ENCODE measurements around the gene ZNF524. TPM values are rescaled to one million over a fixed set of nuclear protein-coding genes. Genes with fewer than 3 reads are reported as not detected.

Gene ZNF524
- polyA plus RNA-seq, 1 of the 3 experiments (the other 2 are of a cell fraction): 7.3 TPM

DNA sequence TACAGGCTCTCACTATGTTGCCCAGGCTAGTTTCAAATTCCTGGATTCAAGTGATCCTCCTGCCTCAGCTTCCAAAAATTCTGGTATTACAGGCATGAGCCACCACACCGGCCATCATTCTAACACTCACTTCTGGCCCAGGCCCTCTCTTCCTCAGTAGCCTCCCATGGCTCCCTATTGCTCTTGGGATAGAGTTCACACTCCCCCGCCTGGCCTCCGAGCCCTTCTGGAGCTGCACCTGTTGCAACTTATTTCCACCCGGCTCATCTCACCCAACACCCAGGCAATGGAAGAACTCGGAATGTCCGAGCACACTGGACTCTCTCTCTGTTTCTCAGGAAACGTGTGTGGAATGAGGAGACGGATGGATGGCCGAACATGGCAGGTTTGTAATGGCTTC, 45.8 kb upstream of the ZNF524 start:
- H3K79me2 ChIP-seq (ENCODE audit: insufficient read depth): no peaks in the 10 kb centered on the region
- 91% methylated on average over 9 of the region's 9 CpGs for WGBS (ENCODE audit: low lambda C conversion rate)
- H3K4me1 ChIP-seq (ENCODE audit: control insufficient read depth in 1 of 2, insufficient read depth in 2 of 2, low read depth in 1 of 2, low read length in 1 of 2): peaks cover 0 to 9% of the 10 kb centered on the region in 2 experiments; a peak in 3 of 4 replicates
- H3K9me2 ChIP-seq: no peaks in the 10 kb centered on the region
- TF ChIP-seq, protein P1, sequence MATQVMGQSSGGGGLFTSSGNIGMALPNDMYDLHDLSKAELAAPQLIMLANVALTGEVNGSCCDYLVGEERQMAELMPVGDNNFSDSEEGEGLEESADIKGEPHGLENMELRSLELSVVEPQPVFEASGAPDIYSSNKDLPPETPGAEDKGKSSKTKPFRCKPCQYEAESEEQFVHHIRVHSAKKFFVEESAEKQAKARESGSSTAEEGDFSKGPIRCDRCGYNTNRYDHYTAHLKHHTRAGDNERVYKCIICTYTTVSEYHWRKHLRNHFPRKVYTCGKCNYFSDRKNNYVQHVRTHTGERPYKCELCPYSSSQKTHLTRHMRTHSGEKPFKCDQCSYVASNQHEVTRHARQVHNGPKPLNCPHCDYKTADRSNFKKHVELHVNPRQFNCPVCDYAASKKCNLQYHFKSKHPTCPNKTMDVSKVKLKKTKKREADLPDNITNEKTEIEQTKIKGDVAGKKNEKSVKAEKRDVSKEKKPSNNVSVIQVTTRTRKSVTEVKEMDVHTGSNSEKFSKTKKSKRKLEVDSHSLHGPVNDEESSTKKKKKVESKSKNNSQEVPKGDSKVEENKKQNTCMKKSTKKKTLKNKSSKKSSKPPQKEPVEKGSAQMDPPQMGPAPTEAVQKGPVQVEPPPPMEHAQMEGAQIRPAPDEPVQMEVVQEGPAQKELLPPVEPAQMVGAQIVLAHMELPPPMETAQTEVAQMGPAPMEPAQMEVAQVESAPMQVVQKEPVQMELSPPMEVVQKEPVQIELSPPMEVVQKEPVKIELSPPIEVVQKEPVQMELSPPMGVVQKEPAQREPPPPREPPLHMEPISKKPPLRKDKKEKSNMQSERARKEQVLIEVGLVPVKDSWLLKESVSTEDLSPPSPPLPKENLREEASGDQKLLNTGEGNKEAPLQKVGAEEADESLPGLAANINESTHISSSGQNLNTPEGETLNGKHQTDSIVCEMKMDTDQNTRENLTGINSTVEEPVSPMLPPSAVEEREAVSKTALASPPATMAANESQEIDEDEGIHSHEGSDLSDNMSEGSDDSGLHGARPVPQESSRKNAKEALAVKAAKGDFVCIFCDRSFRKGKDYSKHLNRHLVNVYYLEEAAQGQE (IDR thresholded peaks at IDR 0.05; ENCODE audit: low read depth, low read length): no peak
- TF ChIP-seq RAD21 (IDR thresholded peaks at IDR 0.05; ENCODE audit: low read length): no peak
- no peak for TF ChIP-seq EP300 (IDR thresholded peaks at IDR 0.05; ENCODE audit: borderline replicate concordance in 1 of 2, low read depth in 1 of 2, low read length in 1 of 2)
- TF ChIP-seq RFX5 (IDR thresholded peaks at IDR 0.05; ENCODE audit: low read length): no peak
- no peak overlapping the region for H3K9ac ChIP-seq
- no peaks in the 10 kb centered on the region for H3K36me3 ChIP-seq (replicated peaks in 1 of 2; ENCODE audit: control insufficient read depth in 1 of 2, insufficient read depth in 2 of 2, low read length in 1 of 2)
- H3K9me3 ChIP-seq: no peaks in the 10 kb centered on the region
- ChIA-PET POLR2A (no interaction called here), CTCF (interaction anchor here (1.3 kb wide), 1 partner anchor 52 kb away, joined by 3 read pairs; no protein-coding TSS in a partner anchor)
- H3K4me2 ChIP-seq: no peak overlapping the region
- H3F3A ChIP-seq (replicated peaks; ENCODE audit: insufficient read depth): peaks cover 10% of the 10 kb centered on the region
- no peaks in the 10 kb centered on the region for H3K27me3 ChIP-seq (ENCODE audit: insufficient read depth)
- H4K20me1 ChIP-seq (ENCODE audit: insufficient read depth): no peaks in the 10 kb centered on the region
- H3K27ac ChIP-seq (ENCODE audit: low read depth in 2 of 2, low read length in 1 of 2): no peak overlapping the region
- H2AFZ ChIP-seq (ENCODE audit: low read depth): no peak overlapping the region
- H3K4me3 ChIP-seq (ENCODE audit: low read depth in 2 of 2, low read length in 1 of 2): no peak overlapping the region
- DNase-seq: no peak

DNA sequence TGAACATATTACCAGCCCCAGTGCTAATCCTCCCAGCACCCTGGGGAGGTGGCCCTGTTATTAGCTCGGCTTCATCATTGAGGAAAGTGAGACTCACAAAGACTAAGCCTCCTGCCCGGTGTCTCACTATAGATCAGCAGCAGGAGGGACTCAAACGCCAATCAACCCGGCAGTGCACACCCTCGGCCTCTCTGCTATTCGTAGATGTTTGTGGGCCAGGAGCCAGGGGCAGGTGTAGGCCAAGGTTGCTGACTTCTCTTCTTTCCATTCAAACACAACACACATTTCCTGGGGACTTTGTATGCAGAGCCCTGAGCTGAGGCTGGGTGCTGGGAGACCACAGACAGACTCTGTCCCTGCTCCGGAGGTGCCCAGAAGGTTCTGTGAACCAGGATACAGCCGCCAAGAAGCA, 45.3 kb upstream of the ZNF524 start:
- H3K27ac ChIP-seq (ENCODE audit: low read depth in 2 of 2, low read length in 1 of 2): no peak overlapping the region
- no peak overlapping the region for H3K9ac ChIP-seq
- H2AFZ ChIP-seq (ENCODE audit: low read depth): no peak overlapping the region
- no peak overlapping the region for H3K4me3 ChIP-seq (ENCODE audit: low read depth in 2 of 2, low read length in 1 of 2)
- peaks cover 0 to 6% of the 10 kb centered on the region in 2 experiments; a peak in 2 of 4 replicates for H3K4me1 ChIP-seq (ENCODE audit: control insufficient read depth in 1 of 2, insufficient read depth in 2 of 2, low read depth in 1 of 2, low read length in 1 of 2)
- DNase-seq: no peak
- H3K9me3 ChIP-seq: no peaks in the 10 kb centered on the region
- no peaks in the 10 kb centered on the region for H3K27me3 ChIP-seq (ENCODE audit: insufficient read depth)
- H3K9me2 ChIP-seq: no peaks in the 10 kb centered on the region
- H3K79me2 ChIP-seq (ENCODE audit: insufficient read depth): no peaks in the 10 kb centered on the region
- no peaks in the 10 kb centered on the region for H3K36me3 ChIP-seq (replicated peaks in 1 of 2; ENCODE audit: control insufficient read depth in 1 of 2, insufficient read depth in 2 of 2, low read length in 1 of 2)
- ChIA-PET CTCF (interaction anchor here (1.3 kb wide), 1 partner anchor 52 kb away, joined by 3 read pairs; no protein-coding TSS in a partner anchor), POLR2A (no interaction called here)
- peaks cover 5% of the 10 kb centered on the region for H3F3A ChIP-seq (replicated peaks; ENCODE audit: insufficient read depth)
- H4K20me1 ChIP-seq (ENCODE audit: insufficient read depth): no peaks in the 10 kb centered on the region
- TF ChIP-seq MEF2A (IDR thresholded peaks at IDR 0.05; ENCODE audit: borderline replicate concordance, low read depth): no peak
- no peak for TF ChIP-seq YY1 (IDR thresholded peaks at IDR 0.05; ENCODE audit: low read depth)
- 87% methylated on average over 7 of the region's 8 CpGs for WGBS (ENCODE audit: low lambda C conversion rate)
- H3K4me2 ChIP-seq: no peak overlapping the region

DNA sequence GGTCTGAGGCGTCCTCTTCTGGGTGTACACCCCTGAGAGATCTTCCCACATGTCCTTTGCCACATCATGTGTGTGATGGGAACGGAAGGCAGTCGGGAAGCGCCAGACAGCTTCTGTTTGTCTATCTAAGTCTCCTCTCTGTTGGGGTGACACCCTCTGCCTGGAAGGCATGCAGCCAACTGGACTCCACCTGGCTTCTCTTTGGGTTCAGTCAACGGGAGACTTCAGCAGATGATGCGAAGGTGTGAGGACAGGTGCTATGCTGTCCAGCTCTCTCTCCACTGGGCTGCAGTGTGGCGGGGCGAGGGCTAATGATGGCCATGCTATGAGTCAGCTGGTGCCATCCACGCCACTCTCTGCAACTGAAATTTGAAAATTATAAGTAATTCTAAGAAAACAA, 40.4 kb upstream of the ZNF524 start:
- Histone ChIP-seq H3K4me1 (ENCODE audit: control insufficient read depth in 1 of 2, insufficient read depth in 2 of 2, low read depth in 1 of 2, low read length in 1 of 2) (no peaks in the 10 kb centered on the region), H4K20me1 (ENCODE audit: insufficient read depth) (no peaks in the 10 kb centered on the region), H3K36me3 (replicated peaks in 1 of 2; ENCODE audit: control insufficient read depth in 1 of 2, insufficient read depth in 2 of 2, low read length in 1 of 2) (no peaks in the 10 kb centered on the region), H3F3A (replicated peaks; ENCODE audit: insufficient read depth) (no peaks in the 10 kb centered on the region), H3K9ac (no peak overlapping the region), H3K27me3 (ENCODE audit: insufficient read depth) (no peaks in the 10 kb centered on the region), H3K4me3 (ENCODE audit: low read depth in 2 of 2, low read length in 1 of 2) (no peak overlapping the region), H3K9me2 (no peaks in the 10 kb centered on the region), H3K4me2 (no peak overlapping the region), H2AFZ (ENCODE audit: low read depth) (no peak overlapping the region), H3K9me3 (no peaks in the 10 kb centered on the region), H3K27ac (ENCODE audit: low read depth in 2 of 2, low read length in 1 of 2) (no peak overlapping the region), H3K79me2 (ENCODE audit: insufficient read depth) (no peaks in the 10 kb centered on the region)
- DNase-seq: no peak
- POLR2A ChIA-PET: no interaction called here
- 76% methylated on average over 9 of the region's 9 CpGs for WGBS (ENCODE audit: low lambda C conversion rate)
- CTCF ChIA-PET: interaction anchor here (0.6 to 0.8 kb wide), 2 partner anchors 10 to 56 kb away, joined by 3 read pairs; no protein-coding TSS in a partner anchor
- TF ChIP-seq, protein P2, sequence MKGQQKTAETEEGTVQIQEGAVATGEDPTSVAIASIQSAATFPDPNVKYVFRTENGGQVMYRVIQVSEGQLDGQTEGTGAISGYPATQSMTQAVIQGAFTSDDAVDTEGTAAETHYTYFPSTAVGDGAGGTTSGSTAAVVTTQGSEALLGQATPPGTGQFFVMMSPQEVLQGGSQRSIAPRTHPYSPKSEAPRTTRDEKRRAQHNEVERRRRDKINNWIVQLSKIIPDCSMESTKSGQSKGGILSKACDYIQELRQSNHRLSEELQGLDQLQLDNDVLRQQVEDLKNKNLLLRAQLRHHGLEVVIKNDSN (IDR thresholded peaks at IDR 0.05; ENCODE audit: borderline replicate concordance, low read depth): no peak
- no peak for TF ChIP-seq CHD2 (IDR thresholded peaks at IDR 0.05; ENCODE audit: low read length, partially characterized antibody)
- TF ChIP-seq RAD21 (IDR thresholded peaks at IDR 0.05; ENCODE audit: low read length): no peak
- no peak for TF ChIP-seq TAF1 (IDR thresholded peaks at IDR 0.05; ENCODE audit: borderline replicate concordance, low read depth, low read length)
- TF ChIP-seq MXI1 (IDR thresholded peaks at IDR 0.05; ENCODE audit: low read depth, low read length): no peak
- no peak for TF ChIP-seq EZH2phosphoT487 (IDR thresholded peaks at IDR 0.05; ENCODE audit: borderline replicate concordance, low read depth)
- no peak for TF ChIP-seq GATA2 (CRISPR knock-in tag; IDR thresholded peaks at IDR 0.05)
- TF ChIP-seq, protein P3, sequence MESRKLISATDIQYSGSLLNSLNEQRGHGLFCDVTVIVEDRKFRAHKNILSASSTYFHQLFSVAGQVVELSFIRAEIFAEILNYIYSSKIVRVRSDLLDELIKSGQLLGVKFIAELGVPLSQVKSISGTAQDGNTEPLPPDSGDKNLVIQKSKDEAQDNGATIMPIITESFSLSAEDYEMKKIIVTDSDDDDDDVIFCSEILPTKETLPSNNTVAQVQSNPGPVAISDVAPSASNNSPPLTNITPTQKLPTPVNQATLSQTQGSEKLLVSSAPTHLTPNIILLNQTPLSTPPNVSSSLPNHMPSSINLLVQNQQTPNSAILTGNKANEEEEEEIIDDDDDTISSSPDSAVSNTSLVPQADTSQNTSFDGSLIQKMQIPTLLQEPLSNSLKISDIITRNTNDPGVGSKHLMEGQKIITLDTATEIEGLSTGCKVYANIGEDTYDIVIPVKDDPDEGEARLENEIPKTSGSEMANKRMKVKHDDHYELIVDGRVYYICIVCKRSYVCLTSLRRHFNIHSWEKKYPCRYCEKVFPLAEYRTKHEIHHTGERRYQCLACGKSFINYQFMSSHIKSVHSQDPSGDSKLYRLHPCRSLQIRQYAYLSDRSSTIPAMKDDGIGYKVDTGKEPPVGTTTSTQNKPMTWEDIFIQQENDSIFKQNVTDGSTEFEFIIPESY (IDR thresholded peaks at IDR 0.05; ENCODE audit: borderline replicate concordance, low read depth): no peak
- TF ChIP-seq MEF2A (IDR thresholded peaks at IDR 0.05; ENCODE audit: borderline replicate concordance, low read depth): no peak
- TF ChIP-seq NFIC (IDR thresholded peaks at IDR 0.05; ENCODE audit: borderline replicate concordance): no peak
- no peak for TF ChIP-seq TCF12 (IDR thresholded peaks at IDR 0.05)
